ENCODE measurements around the gene CLNK. TPM values are rescaled to one million over a fixed set of nuclear protein-coding genes. Genes with fewer than 3 reads are reported as not detected.

The CLNK gene
- total RNA-seq, 2 experiments from 2014 or later = not detected

DNA sequence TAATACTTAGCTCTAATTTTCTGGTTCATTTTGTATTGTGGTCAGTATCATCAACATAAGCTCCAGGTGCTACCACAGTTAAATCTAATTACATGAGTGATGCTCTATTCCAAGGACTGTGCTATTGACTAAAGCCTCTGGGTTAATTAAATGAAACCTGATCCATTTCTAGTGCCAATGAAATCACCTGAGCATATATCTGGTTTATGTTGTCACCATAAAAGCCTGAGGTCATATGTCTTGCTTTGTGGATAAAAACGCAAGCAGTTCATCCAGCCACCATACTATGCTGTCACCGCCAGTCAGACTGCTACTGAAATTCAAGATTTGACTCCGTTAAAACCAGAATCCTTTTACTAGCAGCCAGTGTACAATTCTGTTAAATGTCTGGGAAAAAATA lies 163.1 kb downstream of the CLNK start:
- Mint-ChIP-seq H3K4me1 (no peaks in the 10 kb centered on the region), H3K9me3 (no peaks in the 10 kb centered on the region), H3K4me3 (no peak overlapping the region), H3K36me3 (no peaks in the 10 kb centered on the region), H3K27me3 (peaks cover 7% of the 10 kb centered on the region), H3K27ac (no peak overlapping the region)
- ATAC-seq (ENCODE audit: low read depth) (no peak), DNase-seq (no peak)
- POLR2A ChIA-PET = no interaction called here

DNA sequence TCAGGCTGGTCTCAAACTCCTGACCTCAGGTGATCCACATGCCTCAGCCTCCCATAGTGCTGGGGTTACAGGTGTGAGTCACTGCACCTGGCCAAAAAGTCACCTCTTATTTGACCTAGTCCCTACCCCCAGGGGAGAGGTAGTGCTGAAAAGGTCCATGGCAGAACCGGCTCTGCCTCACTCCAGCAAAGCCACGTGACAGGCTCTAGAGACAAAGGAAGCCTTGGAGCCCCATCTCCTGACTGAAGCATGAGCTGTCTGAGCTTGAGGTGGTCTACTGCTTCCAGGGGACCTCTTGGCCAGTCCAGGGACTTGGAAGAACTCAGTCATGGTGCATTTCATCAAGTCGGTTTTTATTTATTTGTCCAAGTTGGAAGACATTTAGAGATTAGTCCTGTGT lies 174.8 kb downstream of the CLNK start:
- Mint-ChIP-seq H3K4me1 (peaks cover 5% of the 10 kb centered on the region), H3K9me3 (peaks cover 6% of the 10 kb centered on the region), H3K27ac (no peak overlapping the region), H3K36me3 (no peaks in the 10 kb centered on the region), H3K27me3 (no peaks in the 10 kb centered on the region), H3K4me3 (no peak overlapping the region)
- DNase-seq (no peak), ATAC-seq (ENCODE audit: low read depth) (no peak)
- POLR2A ChIA-PET = no interaction called here

- POLR2A ChIA-PET = no interaction called here
- DNase-seq (no peak), ATAC-seq (ENCODE audit: low read depth) (no peak)
- Mint-ChIP-seq H3K27me3 (no peaks in the 10 kb centered on the region), H3K9me3 (peaks cover 6% of the 10 kb centered on the region), H3K4me1 (peaks cover 5% of the 10 kb centered on the region), H3K4me3 (no peak overlapping the region), H3K36me3 (no peaks in the 10 kb centered on the region), H3K27ac (no peak overlapping the region)
Measured at GRCh38 chr4:10506077-10506476, 178.5 kb downstream of the CLNK start.

- POLR2A ChIA-PET = no interaction called here
- H3K4me1 Mint-ChIP-seq = peaks cover 5% of the 10 kb centered on the region
- no peak overlapping the region for H3K4me3 Mint-ChIP-seq
- H3K27me3 Mint-ChIP-seq = no peaks in the 10 kb centered on the region
- no peak for ATAC-seq (ENCODE audit: low read depth)
- H3K27ac Mint-ChIP-seq = no peak overlapping the region
- no peaks in the 10 kb centered on the region for H3K36me3 Mint-ChIP-seq
- peaks cover 6% of the 10 kb centered on the region for H3K9me3 Mint-ChIP-seq
- no peak for DNase-seq
Measured at GRCh38 chr4:10504570-10505179, 179.9 kb downstream of the CLNK start.

GRCh38 chr4:10502717-10503116 lies 181.9 kb downstream of the CLNK start:
- POLR2A ChIA-PET = no interaction called here
- H3K4me1 Mint-ChIP-seq = peaks cover 5% of the 10 kb centered on the region
- H3K27me3 Mint-ChIP-seq = peaks cover 3% of the 10 kb centered on the region
- H3K4me3 Mint-ChIP-seq = no peak overlapping the region
- H3K27ac Mint-ChIP-seq = no peak overlapping the region
- DNase-seq = no peak
- H3K36me3 Mint-ChIP-seq = no peaks in the 10 kb centered on the region
- ATAC-seq (ENCODE audit: low read depth) = no peak
- H3K9me3 Mint-ChIP-seq = peaks cover 5% of the 10 kb centered on the region

DNA sequence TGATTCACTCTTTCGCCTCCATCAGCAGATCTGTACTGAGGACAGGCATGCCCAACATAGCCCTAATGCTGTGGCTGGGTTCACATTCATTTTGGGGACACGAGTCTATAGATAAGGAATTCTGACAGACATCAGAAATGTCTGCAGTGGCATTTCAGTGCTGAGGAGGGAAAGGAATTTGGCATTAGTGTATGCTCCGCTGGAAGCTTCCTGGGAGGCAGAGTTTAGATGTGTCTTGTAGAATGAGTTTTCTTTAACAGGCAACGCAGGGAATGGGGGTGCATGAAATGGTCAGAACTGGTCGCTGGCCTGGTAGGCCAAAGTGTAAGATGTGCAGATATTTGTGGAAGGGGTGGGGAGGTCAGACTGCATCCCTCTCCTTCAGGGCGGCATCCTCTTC lies 183.8 kb downstream of the CLNK start:
- Mint-ChIP-seq H3K9me3 (no peaks in the 10 kb centered on the region), H3K4me1 (no peaks in the 10 kb centered on the region), H3K36me3 (no peaks in the 10 kb centered on the region), H3K27me3 (peaks cover 3% of the 10 kb centered on the region), H3K4me3 (no peak overlapping the region), H3K27ac (no peak overlapping the region)
- DNase-seq (no peak), ATAC-seq (ENCODE audit: low read depth) (no peak)
- POLR2A ChIA-PET = no interaction called here

GRCh38 chr4:10496200-10496599 lies 188.4 kb downstream of the CLNK start:
- Mint-ChIP-seq H3K9me3 (no peaks in the 10 kb centered on the region), H3K27me3 (peaks cover 6% of the 10 kb centered on the region), H3K4me3 (no peak overlapping the region), H3K4me1 (no peaks in the 10 kb centered on the region), H3K36me3 (no peaks in the 10 kb centered on the region), H3K27ac (no peak overlapping the region)
- DNase-seq (no peak), ATAC-seq (ENCODE audit: low read depth) (no peak)
- POLR2A ChIA-PET = no interaction called here

DNA sequence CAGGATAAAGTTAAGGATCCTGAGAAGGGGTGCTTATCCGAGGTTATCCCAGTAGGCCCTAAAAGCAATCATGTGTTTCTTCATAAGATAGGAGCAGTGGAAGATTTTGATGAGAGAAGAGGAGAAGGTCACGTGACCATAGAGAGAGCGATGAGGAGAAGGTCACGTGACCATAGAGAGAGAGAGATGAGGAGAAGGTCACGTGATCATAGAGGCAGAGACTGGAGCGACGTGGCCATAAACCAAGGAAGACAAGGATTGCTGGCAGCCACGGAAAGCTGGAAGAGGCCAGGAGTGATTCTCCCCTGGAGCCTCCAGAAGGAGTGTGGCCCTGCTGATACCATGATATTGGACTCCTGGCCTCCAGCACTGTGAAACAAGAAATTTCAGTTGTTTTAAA lies 188.9 kb downstream of the CLNK start:
- POLR2A ChIA-PET = no interaction called here
- Mint-ChIP-seq H3K4me1 (no peaks in the 10 kb centered on the region), H3K27me3 (peaks cover 6% of the 10 kb centered on the region), H3K9me3 (no peaks in the 10 kb centered on the region), H3K27ac (no peak overlapping the region), H3K36me3 (no peaks in the 10 kb centered on the region), H3K4me3 (no peak overlapping the region)
- ATAC-seq (ENCODE audit: low read depth) = no peak
- DNase-seq = no peak

GRCh38 chr4:10492464-10492863 lies 192.1 kb downstream of the CLNK start:
- Mint-ChIP-seq H3K27me3 (peaks cover 9% of the 10 kb centered on the region), H3K4me3 (no peak overlapping the region), H3K9me3 (no peaks in the 10 kb centered on the region), H3K36me3 (no peaks in the 10 kb centered on the region), H3K27ac (no peak overlapping the region), H3K4me1 (no peaks in the 10 kb centered on the region)
- POLR2A ChIA-PET = no interaction called here
- ATAC-seq (ENCODE audit: low read depth) = no peak
- no peak for DNase-seq

DNA sequence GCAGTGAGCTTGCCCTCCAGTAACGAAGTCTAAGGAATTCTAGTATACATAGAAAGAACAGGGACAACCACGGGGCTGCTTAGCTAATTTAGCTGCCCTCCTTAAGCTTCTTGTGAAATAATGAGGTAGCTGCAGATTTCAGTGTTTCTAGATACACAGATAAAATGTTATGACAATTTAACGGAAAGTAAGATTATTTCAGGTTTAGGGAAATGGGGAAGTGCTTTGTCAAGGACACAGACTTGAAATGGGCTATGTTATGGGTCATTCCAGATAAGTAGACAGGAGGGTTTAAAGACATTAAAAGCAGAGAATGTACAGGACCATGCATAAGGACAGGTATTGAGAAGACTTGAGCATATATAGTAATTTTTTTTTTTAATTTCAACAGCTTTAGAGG lies 193.2 kb downstream of the CLNK start:
- H3K9me3 Mint-ChIP-seq = no peaks in the 10 kb centered on the region
- ATAC-seq (ENCODE audit: low read depth) = no peak
- peaks cover 9% of the 10 kb centered on the region for H3K27me3 Mint-ChIP-seq
- no peak overlapping the region for H3K4me3 Mint-ChIP-seq
- DNase-seq = no peak
- H3K27ac Mint-ChIP-seq = no peak overlapping the region
- H3K36me3 Mint-ChIP-seq = no peaks in the 10 kb centered on the region
- POLR2A ChIA-PET = no interaction called here
- no peaks in the 10 kb centered on the region for H3K4me1 Mint-ChIP-seq

- no peaks in the 10 kb centered on the region for H3K9me3 Mint-ChIP-seq
- H3K36me3 Mint-ChIP-seq = no peaks in the 10 kb centered on the region
- DNase-seq (no peak), ATAC-seq (ENCODE audit: low read depth) (no peak)
- H3K27me3 Mint-ChIP-seq = peaks cover 9% of the 10 kb centered on the region
- H3K27ac Mint-ChIP-seq = no peak overlapping the region
- no peak overlapping the region for H3K4me3 Mint-ChIP-seq
- POLR2A ChIA-PET = no interaction called here
- H3K4me1 Mint-ChIP-seq = no peaks in the 10 kb centered on the region
Measured at GRCh38 chr4:10490996-10491395, 193.6 kb downstream of the CLNK start.

GRCh38 chr4:10482913-10483312 lies 201.7 kb downstream of the CLNK start:
- Mint-ChIP-seq H3K9me3 (no peaks in the 10 kb centered on the region), H3K27ac (no peak overlapping the region), H3K36me3 (no peaks in the 10 kb centered on the region), H3K4me3 (no peak overlapping the region), H3K27me3 (peaks cover 11% of the 10 kb centered on the region), H3K4me1 (no peaks in the 10 kb centered on the region)
- POLR2A ChIA-PET = no interaction called here
- DNase-seq (no peak), ATAC-seq (ENCODE audit: low read depth) (no peak)

DNA sequence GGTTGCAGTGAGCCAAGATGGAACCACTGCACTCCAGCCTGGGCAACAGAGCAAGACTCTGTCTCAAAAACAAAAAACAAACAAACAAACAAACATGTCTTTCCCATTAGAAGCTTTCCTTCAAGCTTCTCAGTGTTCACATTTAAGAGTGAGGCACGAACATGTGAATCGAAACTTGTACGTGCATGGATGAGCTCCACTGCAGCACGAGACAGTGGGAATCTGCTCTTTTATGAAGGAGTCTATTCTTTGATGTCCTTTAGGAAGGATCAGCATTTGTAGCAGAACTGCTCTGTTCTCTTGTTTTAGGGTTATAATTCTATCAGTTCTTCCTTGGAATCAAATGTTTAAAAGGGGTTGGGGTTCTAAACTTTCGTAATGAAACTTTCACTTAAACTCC lies 204.0 kb downstream of the CLNK start:
- DNase-seq (no peak), ATAC-seq (ENCODE audit: low read depth) (no peak)
- Mint-ChIP-seq H3K27me3 (peaks cover 13% of the 10 kb centered on the region), H3K4me1 (no peaks in the 10 kb centered on the region), H3K36me3 (no peaks in the 10 kb centered on the region), H3K27ac (no peak overlapping the region), H3K4me3 (no peak overlapping the region), H3K9me3 (no peaks in the 10 kb centered on the region)
- POLR2A ChIA-PET = no interaction called here

- no peaks in the 10 kb centered on the region for H3K9me3 Mint-ChIP-seq
- H3K4me3 Mint-ChIP-seq = no peak overlapping the region
- no peak overlapping the region for H3K27ac Mint-ChIP-seq
- no peaks in the 10 kb centered on the region for H3K4me1 Mint-ChIP-seq
- DNase-seq (no peak), ATAC-seq (ENCODE audit: low read depth) (no peak)
- H3K27me3 Mint-ChIP-seq = peaks cover 11% of the 10 kb centered on the region
- H3K36me3 Mint-ChIP-seq = no peaks in the 10 kb centered on the region
- POLR2A ChIA-PET = no interaction called here
Measured at GRCh38 chr4:10478621-10479020, 205.9 kb downstream of the CLNK start.

DNA sequence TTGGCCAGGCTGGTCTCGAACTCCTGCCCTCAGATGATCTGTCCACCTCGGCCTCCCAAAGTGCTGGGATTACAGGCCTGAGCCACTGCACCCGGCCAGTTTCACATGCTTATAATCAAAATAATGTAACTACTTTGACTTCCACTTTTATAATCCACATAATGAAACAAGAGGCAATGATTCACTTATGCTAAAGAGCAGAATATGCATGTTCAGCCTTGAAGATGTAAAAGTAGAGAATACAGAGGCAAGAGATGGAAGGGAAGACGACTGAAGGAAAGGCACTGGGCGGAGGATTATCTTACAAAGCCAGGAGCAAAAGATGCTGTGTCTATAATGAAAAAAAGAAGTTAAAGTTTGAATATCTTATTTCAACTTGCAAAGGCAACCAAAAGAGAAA lies 214.1 kb downstream of the CLNK start:
- H3K4me3 Mint-ChIP-seq = no peak overlapping the region
- no peaks in the 10 kb centered on the region for H3K4me1 Mint-ChIP-seq
- H3K27ac Mint-ChIP-seq = no peak overlapping the region
- DNase-seq (no peak), ATAC-seq (ENCODE audit: low read depth) (no peak)
- POLR2A ChIA-PET = no interaction called here
- no peaks in the 10 kb centered on the region for H3K36me3 Mint-ChIP-seq
- H3K9me3 Mint-ChIP-seq = no peaks in the 10 kb centered on the region
- peaks cover 7% of the 10 kb centered on the region for H3K27me3 Mint-ChIP-seq

Measured in activated naive CD8-positive, alpha-beta T cell treated with anti-CD3 and anti-CD28 coated beads, Interleukin-2, amount 10 ng/mL, durations not matched to agents 7 days and 5 days (primary cell).